Liver (tissue), 9 donors: ENCODE data around the gene FOXA3. TPM values are rescaled to one million over a fixed set of nuclear protein-coding genes. Genes with fewer than 3 reads are reported as not detected.

Experiments used
- DNase-seq: peaks from one replicate; pipeline ENCODE4 v3.0.0-alpha.2; 2017; ENCODE audit warnings: low spot score
- H3K27ac ChIP-seq, 2 donors: one replicate each; pipeline ENCODE4 v1.7.0; 2013; ENCODE audit warnings: inconsistent platforms in 2 of 2, low read length in 2 of 2, control low read depth in 1 of 2, low read depth in 1 of 2, mild to moderate bottlenecking in 1 of 2
- H3K27me3 ChIP-seq, 4 donors: one replicate each; pipeline versions ENCODE4 v1.6.1 to v1.7.0; 2013; ENCODE audit warnings: low read length in 3 of 4, inconsistent platforms in 1 of 4, mild to moderate bottlenecking in 1 of 4, moderate library complexity in 1 of 4; ENCODE audit not compliant: control insufficient read depth in 4 of 4, insufficient read depth in 4 of 4
- H3K36me3 ChIP-seq, 4 donors: one replicate each; pipeline versions ENCODE4 v1.6.1 to v1.7.0; 2013; ENCODE audit warnings: low read length in 3 of 4, mild to moderate bottlenecking in 3 of 4, low read depth in 1 of 4, moderate library complexity in 1 of 4; ENCODE audit not compliant: control insufficient read depth in 4 of 4, insufficient read depth in 3 of 4
- H3K4me1 ChIP-seq, 4 donors: one replicate each; pipeline versions ENCODE4 v1.6.1 to v1.7.0; 2013; ENCODE audit warnings: low read length in 3 of 4, mild to moderate bottlenecking in 3 of 4, moderate library complexity in 1 of 4; ENCODE audit not compliant: control insufficient read depth in 4 of 4, insufficient read depth in 4 of 4
- H3K4me3 ChIP-seq, 3 donors: one replicate each; pipeline versions ENCODE4 v1.6.1 to v1.7.0; 2013; ENCODE audit warnings: low read length in 3 of 3, control low read depth in 1 of 3, low read depth in 1 of 3, mild to moderate bottlenecking in 1 of 3
- H3K9ac ChIP-seq, 2 donors: one replicate each; pipeline ENCODE4 v1.7.0; 2013; ENCODE audit warnings: low read length in 2 of 2, mild to moderate bottlenecking in 2 of 2, moderate library complexity in 2 of 2, control low read depth in 1 of 2, low read depth in 1 of 2
- H3K9me3 ChIP-seq, 4 donors: one replicate each; pipeline versions ENCODE4 v1.6.1 to v1.7.0; 2013; ENCODE audit warnings: low read length in 3 of 4; ENCODE audit not compliant: control insufficient read depth in 4 of 4
- CTCF ChIP-seq: fragments of 150-350 bp; IDR thresholded peaks from 2 replicates; pipeline ENCODE4 v1.5.1; 2017; ENCODE audit warnings: improper control_type of control experiment, low read depth, low read length; ENCODE audit not compliant: missing input control
- FOXA1 ChIP-seq: IDR thresholded peaks from 2 replicates; pipeline ENCODE4 v1.6.1; 2016; ENCODE audit warnings: antibody characterized with exemption
- FOXA2 ChIP-seq: IDR thresholded peaks from 2 replicates; pipeline ENCODE4 v1.6.1; 2016; ENCODE audit warnings: antibody characterized with exemption
- HNF4A ChIP-seq, 2 donors: conservative IDR thresholded peaks; 2 replicates each; pipeline ENCODE4 v1.6.1; 2016; ENCODE audit warnings: antibody characterized with exemption in 2 of 2, mild to moderate bottlenecking in 2 of 2
- HNF4G ChIP-seq: IDR thresholded peaks from 2 replicates; pipeline ENCODE4 v1.6.1; 2016; ENCODE audit warnings: antibody characterized with exemption
- MAX ChIP-seq: IDR thresholded peaks from 2 replicates; pipeline ENCODE4 v1.6.1; 2016; ENCODE audit warnings: antibody characterized with exemption
- NR2F2 ChIP-seq: IDR thresholded peaks from 2 replicates; pipeline ENCODE4 v1.6.1; 2016; ENCODE audit warnings: antibody characterized with exemption
- RAD21 ChIP-seq, 2 donors: IDR thresholded peaks; 2 replicates each; pipeline ENCODE4 v1.6.1; 2016; ENCODE audit warnings: antibody characterized with exemption in 2 of 2, mild to moderate bottlenecking in 2 of 2
- SP1 ChIP-seq: IDR thresholded peaks from 2 replicates; pipeline ENCODE4 v1.6.1; 2018; ENCODE audit warnings: antibody characterized with exemption, mild to moderate bottlenecking
- TAF1 ChIP-seq: conservative IDR thresholded peaks from 2 replicates; pipeline ENCODE4 v1.6.1; 2016; ENCODE audit warnings: antibody characterized with exemption, mild to moderate bottlenecking
- YY1 ChIP-seq: IDR thresholded peaks from 2 replicates; pipeline ENCODE4 v1.6.1; 2016; ENCODE audit warnings: antibody characterized with exemption, mild to moderate bottlenecking
- ZBTB33 ChIP-seq: IDR thresholded peaks from 2 replicates; pipeline ENCODE4 v1.6.1; 2016; ENCODE audit warnings: antibody characterized with exemption
- WGBS: extraction: QIAGEN DNeasy Blood & Tissue Kit; methylation state at CpG from one replicate; pipeline ENCODE4 v1.1.7; 2013; 5-methylcytosine and 5-hydroxymethylcytosine counted together
- polyA plus RNA-seq, 2 donors: library from polyadenylated mRNA; stranded (reverse) in 1 of 2; unstranded in 1 of 2; fragments of 200-250 nt in 1 of 2; fragments of >200 nt in 1 of 2; fragmentation: Nextera tagmentation in 1 of 2; extraction: Ambion mirVana in 1 of 2; gene quantifications; one replicate each; pipeline versions ENCODE4 v1.2.1 to v1.2.3, GENCODE V29; 2013 to 2015
- total RNA-seq, 2 donors: library from RNA; depleted of rRNA; stranded (reverse); fragments of >200 nt; gene quantifications; one replicate each; pipeline ENCODE4 v1.2.3, GENCODE V29; 2014
- donor health status: healthy.
- donor health status: healthy.
- donor health status: healthy.
- donor health status: healthy.
- donor health status: healthy.

Gene FOXA3
- total and polyA plus RNA-seq, 4 donors, result 11.5 to 37.1 (median 21.6) TPM

GRCh38 chr19:45852983-45853382 lies 11.1 kb upstream of the FOXA3 start (continued):
- TF ChIP-seq ZBTB33, result no peak
- no peak for TF ChIP-seq FOXA2
- no peak for TF ChIP-seq NR2F2
- no peak for TF ChIP-seq HNF4G

GRCh38 chr19:45854167-45854778 lies 9.9 kb upstream of the FOXA3 start:
- whole genome bisulfite sequencing, result 97% methylated on average over 16 of the region's 16 CpGs
- no peak for DNase-seq
- no peak overlapping the region for H3K27ac ChIP-seq
- H3K27me3 ChIP-seq, result no peaks in the 10 kb centered on the region
- H3K9ac ChIP-seq, result no peak overlapping the region
- TF ChIP-seq RAD21 (IDR thresholded peaks at IDR 0.05) (no peak), CTCF (no peak), FOXA1 (no peak), NR2F2 (no peak), HNF4A (conservative IDR thresholded peaks at IDR 0.05) (no peak), SP1 (no peak)
- H3K4me3 ChIP-seq, result no peak overlapping the region
- H3K9me3 ChIP-seq, result no peaks in the 10 kb centered on the region
- peaks cover 6 to 49% (median 42%) of the 10 kb centered on the region in 4 donors for H3K36me3 ChIP-seq
- H3K4me1 ChIP-seq, result no peaks in the 10 kb centered on the region

- H3K4me1 ChIP-seq, result peaks cover 2 to 29% (median 21%) of the 10 kb centered on the region in 4 donors
- H3K27me3 ChIP-seq, result no peaks in the 10 kb centered on the region
- H3K4me3 ChIP-seq, result no peak overlapping the region
- DNase-seq, result no peak
- WGBS, result 71% methylated on average over 15 of the region's 15 CpGs
- H3K9me3 ChIP-seq, result no peaks in the 10 kb centered on the region
- peaks cover 0 to 8% (median 2%) of the 10 kb centered on the region in 4 donors for H3K36me3 ChIP-seq
- H3K27ac ChIP-seq, result peak overlapping the region; percentile 13 to 32
- H3K9ac ChIP-seq, result no peak overlapping the region
- TF ChIP-seq ZBTB33, result no peak
- no peak for TF ChIP-seq MAX
- TF ChIP-seq NR2F2, result no peak
- no peak for TF ChIP-seq CTCF
- TF ChIP-seq YY1, result no peak
- no peak for TF ChIP-seq HNF4G
- TF ChIP-seq TAF1, result no peak
Measured at GRCh38 chr19:45860359-45861259, 3.5 kb upstream of the FOXA3 start.
